Articular chondrocyte of knee joint (primary cell): ENCODE measurements around the gene OTOG. TPM values are rescaled to one million over a fixed set of nuclear protein-coding genes. Genes with fewer than 3 reads are reported as not detected.

ENCODE experiments used
- total RNA-seq: library from RNA; depleted of rRNA; stranded (reverse); fragments of >200 nt; gene quantifications from 2 replicates; pipeline ENCODE4 v1.2.3, GENCODE V29; 2012

Gene OTOG
- not detected in 2 replicates for total RNA-seq

DNA sequence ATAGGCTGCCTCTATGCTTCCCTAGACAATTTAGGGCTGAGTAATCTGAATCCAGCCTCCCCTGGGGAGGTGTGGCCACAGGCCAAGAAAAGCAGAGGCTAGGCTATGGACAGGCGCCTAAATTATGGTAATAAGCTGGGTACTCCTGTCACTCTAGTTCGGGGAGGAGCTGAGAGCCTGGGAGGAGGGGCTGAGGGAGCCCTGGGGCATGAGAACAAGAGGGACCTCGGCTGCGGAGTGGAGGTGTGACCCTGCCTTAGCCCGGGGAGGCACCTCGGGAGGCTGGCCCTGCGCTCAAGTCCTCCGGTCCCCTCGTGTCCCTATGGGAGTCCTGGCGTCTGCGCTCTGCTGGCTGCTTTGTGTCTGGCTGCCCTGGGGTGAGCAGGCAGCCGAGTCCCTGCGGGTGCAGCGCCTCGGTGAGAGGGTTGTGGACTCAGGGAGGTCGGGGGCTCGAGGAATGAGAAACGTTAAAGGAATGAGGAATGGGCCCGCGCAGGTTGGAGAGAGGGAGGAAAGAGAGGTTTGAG is at the start of gene OTOG:
OTOG (plus strand) TSS at position 209 of the 527 bp plus-strand sequence; CDS start at position 323, 114 bp downstream.

GRCh38 chr11:17544181-17544622 is 2.9 kb upstream of the OTOG start, which contains the start of gene USH1C:
USH1C (minus strand) TSS chr11:17544416; CDS start chr11:17544307, 109 bp downstream.

Other genes with a start within 250 kb of the OTOG start
- gene NCR3LG1, start 195.5 kb upstream of the OTOG start, total RNA-seq, result 6.4 and 14.4 TPM in 2 replicates
- gene KCNJ11, start 158.6 kb upstream of the OTOG start, total RNA-seq, result under 0.01 TPM in 1 of 2 replicates, not detected in the other
- 0.26 and 0.54 TPM in 2 replicates for gene ABCC8, start 70.4 kb upstream of the OTOG start, total RNA-seq
- not detected in 2 replicates for gene USH1C, start 2.8 kb upstream of the OTOG start, total RNA-seq
- gene MYOD1, start 172.3 kb downstream of the OTOG start, total RNA-seq, result not detected in 2 replicates
- gene KCNC1, start 187.5 kb downstream of the OTOG start, total RNA-seq, result not detected in 2 replicates